Activated T-helper 1 cell treated with anti-CD3 and anti-CD28 coated beads, Interleukin-2, amount 50 U/mL, for 16 hours (primary cell): Measurements from ENCODE around the gene SCGB1A1.
"Not testable (repeated sequence)": the region's sequence is repeated elsewhere in the genome, so short reads cannot be mapped to it uniquely, and the experiment has no call there.

Source experiments
- DNase-seq, 2 donors: peaks; one replicate each; pipeline ENCODE4 v3.0.0-alpha.2; 2020; ENCODE audit warnings: low read depth in 1 of 2, low spot score in 1 of 2

Gene SCGB1A1

DNA sequence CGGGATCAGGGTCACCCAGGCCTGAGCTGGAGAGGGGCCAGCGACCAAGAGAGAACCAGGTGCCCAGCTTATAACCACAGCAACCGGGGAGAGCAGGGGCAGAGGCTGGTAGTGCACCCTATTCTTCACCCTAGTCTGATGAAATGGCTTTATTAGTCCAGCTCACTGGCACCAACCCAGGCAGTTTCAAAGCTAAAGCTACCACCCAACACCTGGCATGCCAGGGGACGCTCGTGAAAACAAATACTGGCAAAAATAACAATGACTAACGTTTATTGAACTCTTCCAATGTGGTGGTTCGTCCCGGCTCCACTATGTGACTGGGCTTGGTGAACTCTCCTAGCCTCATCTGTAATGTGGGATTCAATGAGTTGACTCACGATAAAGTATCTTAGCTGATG lies 30.6 kb downstream of the SCGB1A1 start:
- DNase-seq = no peak

- DNase-seq = not testable (repeated sequence)
Measured at GRCh38 chr11:62449912-62450311, 31.1 kb downstream of the SCGB1A1 start.

- DNase-seq = no peak
Measured at GRCh38 chr11:62450543-62451240, 31.9 kb downstream of the SCGB1A1 start.

- no peak for DNase-seq
Measured at GRCh38 chr11:62451241-62451621, 32.4 kb downstream of the SCGB1A1 start.

DNA sequence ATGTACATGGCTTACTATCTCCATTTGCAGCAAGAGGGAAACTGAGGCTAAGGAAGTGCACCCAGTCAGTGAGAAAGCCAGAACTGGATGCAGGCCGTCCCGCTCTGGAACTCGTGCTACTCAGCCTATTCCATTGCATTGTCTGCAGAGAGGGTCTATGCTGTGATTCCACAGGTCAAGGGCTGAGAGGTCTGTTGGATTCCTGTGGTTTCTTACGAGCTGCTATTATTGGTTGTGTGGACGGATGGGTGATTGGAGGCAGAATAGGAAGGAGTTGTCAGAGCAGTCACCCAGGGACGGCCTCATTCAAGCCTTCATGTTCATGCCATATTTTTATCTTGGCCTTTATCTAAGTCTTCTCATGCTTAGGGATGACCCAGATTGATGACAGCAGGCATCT lies 33.4 kb downstream of the SCGB1A1 start:
- DNase-seq = no peak

DNA sequence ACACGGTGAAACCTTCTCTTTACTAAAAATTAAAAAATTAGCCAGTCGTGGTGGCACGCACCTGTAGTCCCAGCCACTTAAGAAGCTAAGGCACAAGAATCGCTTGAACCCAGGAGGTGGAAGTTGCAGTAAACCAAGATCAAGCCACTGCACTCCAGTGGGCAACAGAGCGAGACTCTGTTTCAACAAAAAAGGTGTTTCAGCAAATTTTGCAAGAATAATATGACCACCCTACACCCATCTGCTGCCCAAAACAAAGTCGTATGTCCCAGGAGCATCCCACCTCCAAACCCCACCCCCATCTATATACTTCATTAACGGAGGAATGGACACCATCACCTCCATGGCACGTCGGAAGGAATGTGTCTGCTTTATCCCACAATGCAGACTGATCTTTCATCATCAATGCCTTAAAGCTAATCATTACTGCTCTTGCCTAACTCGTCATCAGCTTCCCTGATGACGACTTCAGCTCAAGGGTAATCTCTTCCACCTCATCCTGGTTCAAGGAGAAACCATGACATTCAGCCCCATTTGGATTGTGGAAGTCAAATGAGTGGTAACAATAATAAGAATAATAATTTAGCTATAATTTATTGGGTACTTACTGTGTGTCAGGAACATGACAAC lies 34.1 kb downstream of the SCGB1A1 start:
- no peak for DNase-seq

- no peak for DNase-seq
Measured at GRCh38 chr11:62456630-62457029, 37.8 kb downstream of the SCGB1A1 start.

DNA sequence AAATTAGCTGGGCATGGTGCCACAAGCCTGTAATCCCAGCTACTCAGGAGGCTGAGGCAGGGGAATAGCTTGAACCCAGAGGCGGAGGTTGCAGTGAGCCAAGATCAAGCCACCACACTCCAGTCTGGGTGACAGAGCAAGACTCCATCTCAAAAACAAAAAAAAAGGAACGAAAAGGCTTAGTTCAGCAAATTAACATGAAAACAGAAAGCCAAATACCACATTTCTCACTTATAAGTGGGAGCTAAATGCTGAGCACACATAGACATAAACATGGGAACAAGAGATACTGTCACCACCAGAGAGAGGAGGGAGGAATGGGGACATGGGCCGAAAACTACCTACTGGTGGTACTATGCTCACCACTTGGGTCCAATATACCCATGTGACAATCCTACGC lies 38.6 kb downstream of the SCGB1A1 start:
- DNase-seq = no peak

GRCh38 chr11:62458212-62459002 lies 39.6 kb downstream of the SCGB1A1 start:
- no peak for DNase-seq

DNA sequence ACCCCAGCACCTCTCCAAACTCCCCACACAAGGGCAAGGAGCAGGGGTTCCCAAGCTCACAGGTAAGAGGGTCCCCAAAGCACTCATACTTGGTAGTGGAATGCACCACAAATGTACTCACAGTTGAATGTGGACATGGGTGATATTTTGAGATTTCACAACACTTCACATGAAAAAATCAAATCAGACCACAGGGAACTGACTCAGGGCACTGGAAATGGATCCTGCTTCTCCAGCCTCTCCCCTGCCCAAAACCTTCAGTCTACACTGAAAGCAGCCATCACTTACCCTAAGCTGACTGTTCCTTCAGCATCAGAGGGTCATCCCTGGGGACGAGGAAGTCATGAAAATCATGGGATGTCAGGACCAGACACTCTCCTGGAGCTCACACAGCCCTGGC lies 40.2 kb downstream of the SCGB1A1 start:
- no peak for DNase-seq

- no peak for DNase-seq
Measured at GRCh38 chr11:62461740-62462507, 43.1 kb downstream of the SCGB1A1 start.

- no peak for DNase-seq
Measured at GRCh38 chr11:62462508-62462892, 43.7 kb downstream of the SCGB1A1 start.

DNA sequence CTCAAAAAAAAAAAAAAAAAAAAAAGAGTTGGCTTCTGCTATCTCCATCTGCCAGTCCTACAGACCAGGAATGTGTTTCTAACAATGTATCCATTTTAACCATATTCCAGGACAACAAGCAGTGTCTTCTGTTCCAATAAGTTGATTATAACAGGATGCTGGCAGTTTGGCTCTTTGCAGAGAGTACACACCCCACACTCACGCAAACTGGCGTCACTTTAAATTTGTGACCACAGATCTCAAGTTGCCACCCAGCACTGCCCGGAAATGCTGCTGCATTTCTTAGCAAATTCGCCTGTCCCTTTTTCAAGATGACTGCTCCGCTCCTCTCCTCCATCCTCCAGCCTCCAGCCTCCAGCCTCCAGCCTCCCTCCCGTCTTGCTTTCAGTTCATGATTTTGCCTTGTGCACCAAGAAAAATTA lies 44.3 kb downstream of the SCGB1A1 start:
- DNase-seq = no peak

- no peak for DNase-seq
Measured at GRCh38 chr11:62464655-62465054, 45.8 kb downstream of the SCGB1A1 start.

DNA sequence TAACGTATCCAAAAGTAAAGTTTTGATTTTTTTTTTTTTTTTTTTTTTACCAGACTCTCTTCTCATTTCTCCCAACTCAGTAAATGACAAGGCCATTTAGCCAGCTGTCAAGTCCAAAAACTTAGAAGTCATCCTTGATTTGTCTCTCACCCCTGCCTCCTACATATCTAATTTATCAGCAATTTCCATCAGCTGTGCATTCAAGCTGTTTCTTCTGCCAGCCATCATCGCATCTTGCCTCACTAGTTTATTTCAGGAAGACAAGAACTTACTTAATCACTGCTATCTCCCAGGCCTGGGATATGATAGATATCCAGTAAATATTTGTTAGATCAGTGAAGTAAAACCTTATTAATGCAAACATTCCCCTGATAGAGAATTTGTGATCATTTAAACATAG lies 47.6 kb downstream of the SCGB1A1 start:
- DNase-seq = no peak

DNA sequence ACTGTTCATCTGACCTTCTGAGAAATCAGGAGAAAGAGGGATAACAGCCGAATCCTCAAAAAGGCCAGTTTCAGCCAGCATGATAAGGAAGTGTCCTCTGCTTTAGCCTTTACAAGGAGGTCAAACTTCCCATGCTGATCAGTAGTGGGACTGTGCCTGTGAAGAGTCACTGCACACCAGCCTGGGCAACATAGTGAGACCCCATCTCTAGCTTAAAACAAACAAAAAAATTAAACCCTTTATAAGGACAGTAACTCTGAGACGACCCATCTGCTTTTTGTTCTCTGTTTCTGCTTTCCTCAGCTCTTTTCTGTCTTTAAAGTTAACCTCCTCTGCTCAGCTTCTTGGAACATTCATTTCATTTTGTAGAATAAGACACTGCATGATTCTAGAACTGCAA lies 49.7 kb downstream of the SCGB1A1 start:
- DNase-seq = no peak

DNA sequence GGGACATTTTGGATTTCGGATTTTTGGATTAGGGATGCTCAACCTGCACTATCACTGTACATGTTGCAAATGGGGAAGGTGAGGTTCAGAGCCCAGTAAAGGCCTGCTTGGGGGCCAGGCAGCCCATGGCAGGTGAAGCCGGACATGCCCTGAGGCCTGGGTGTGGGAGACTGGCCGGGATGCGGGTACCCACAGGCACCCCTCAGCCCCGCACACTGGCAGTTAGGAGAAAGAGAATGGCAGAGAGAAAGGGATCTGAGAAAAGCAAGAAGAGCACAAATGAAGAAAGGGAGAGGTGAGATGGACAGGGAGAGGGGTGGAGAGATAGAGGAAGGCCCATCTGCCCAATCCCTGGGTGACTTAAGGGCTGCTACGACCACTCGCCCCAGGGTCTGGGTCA lies 52.8 kb downstream of the SCGB1A1 start:
- DNase-seq = no peak

- no peak for DNase-seq
Measured at GRCh38 chr11:62472063-62472884, 53.4 kb downstream of the SCGB1A1 start.
